CD4-positive, alpha-beta T cell treated with Interleukin-10 for 1 hour (primary cell): ENCODE data around the gene HGFAC.

ENCODE experiments used
- DNase-seq: peaks from one replicate; pipeline ENCODE4 v3.0.0-alpha.2; 2020

Gene HGFAC

GRCh38 chr4:3411676-3412075 lies 30.1 kb upstream of the HGFAC start:
- no peak for DNase-seq

- DNase-seq = no peak
Observed at GRCh38 chr4:3412257-3413020, 29.3 kb upstream of the HGFAC start.

GRCh38 chr4:3413217-3413671 lies 28.5 kb upstream of the HGFAC start:
- no peak for DNase-seq

- no peak for DNase-seq
Observed at GRCh38 chr4:3413675-3414420, 27.9 kb upstream of the HGFAC start.

GRCh38 chr4:3414421-3415279 lies 27.1 kb upstream of the HGFAC start:
- DNase-seq = peak; percentile 10

GRCh38 chr4:3415471-3416141 lies 26.2 kb upstream of the HGFAC start:
- no peak for DNase-seq

- no peak for DNase-seq
Observed at GRCh38 chr4:3416270-3416669, 25.5 kb upstream of the HGFAC start.

- no peak for DNase-seq
Observed at GRCh38 chr4:3416821-3417221, 24.9 kb upstream of the HGFAC start.

- no peak for DNase-seq
Observed at GRCh38 chr4:3417448-3417847, 24.3 kb upstream of the HGFAC start.

- DNase-seq = no peak
Observed at GRCh38 chr4:3418029-3418762, 23.6 kb upstream of the HGFAC start.

- DNase-seq = no peak
Observed at GRCh38 chr4:3419836-3420605, 21.7 kb upstream of the HGFAC start.

- DNase-seq = no peak
Observed at GRCh38 chr4:3420606-3420955, 21.2 kb upstream of the HGFAC start.

GRCh38 chr4:3420956-3421355 lies 20.8 kb upstream of the HGFAC start:
- no peak for DNase-seq

- no peak for DNase-seq
Observed at GRCh38 chr4:3421470-3421869, 20.3 kb upstream of the HGFAC start.

- DNase-seq = no peak
Observed at GRCh38 chr4:3422241-3422801, 19.4 kb upstream of the HGFAC start.

- DNase-seq = no peak
Observed at GRCh38 chr4:3422808-3423297, 18.9 kb upstream of the HGFAC start.

GRCh38 chr4:3423406-3423805 lies 18.4 kb upstream of the HGFAC start:
- DNase-seq = no peak

GRCh38 chr4:3423952-3424351 lies 17.8 kb upstream of the HGFAC start:
- no peak for DNase-seq

GRCh38 chr4:3424522-3425095 lies 17.2 kb upstream of the HGFAC start:
- no peak for DNase-seq

- DNase-seq = no peak
Observed at GRCh38 chr4:3426465-3427133, 15.2 kb upstream of the HGFAC start.
